Stimulated activated CD4-positive, alpha-beta T cell treated with anti-CD3 and anti-CD28 coated beads, TNF-alpha, amount 100 ng/mL, for 4 hours (primary cell): ENCODE measurements around the gene ALDH1L1.
"Not testable (repeated sequence)": the region's sequence is repeated elsewhere in the genome, so short reads cannot be mapped to it uniquely, and the experiment has no call there.

Source experiments
- DNase-seq, 3 experiments: peaks; one replicate each; pipeline ENCODE4 v3.0.0-alpha.2; 2020; ENCODE audit warnings: low read depth in 3 of 3

The ALDH1L1 gene

GRCh38 chr3:126083511-126083912, 96.9 kb downstream of the ALDH1L1 start:
- peak in 1 of 3 experiments; percentile 19 for DNase-seq

- no peak for DNase-seq
These were observed 97.3 kb downstream of the ALDH1L1 start for GRCh38 chr3:126083138-126083445.

GRCh38 chr3:126082362-126083137, 97.8 kb downstream of the ALDH1L1 start:
- no peak for DNase-seq

- no peak for DNase-seq
These were observed 98.6 kb downstream of the ALDH1L1 start for GRCh38 chr3:126081618-126082361.

GRCh38 chr3:126080970-126081369, 99.4 kb downstream of the ALDH1L1 start:
- DNase-seq = no peak

- DNase-seq = no peak
These were observed 101.5 kb downstream of the ALDH1L1 start for GRCh38 chr3:126078866-126079265.

- DNase-seq = no peak
These were observed 102.6 kb downstream of the ALDH1L1 start for GRCh38 chr3:126077754-126078153.

GRCh38 chr3:126076140-126076539, 104.2 kb downstream of the ALDH1L1 start:
- no peak for DNase-seq

- DNase-seq = no peak
These were observed 110.2 kb downstream of the ALDH1L1 start for GRCh38 chr3:126070146-126070545.

GRCh38 chr3:126067959-126068358, 112.4 kb downstream of the ALDH1L1 start:
- DNase-seq = no peak

GRCh38 chr3:126066676-126067075, 113.7 kb downstream of the ALDH1L1 start:
- DNase-seq = not testable (repeated sequence)

GRCh38 chr3:126065876-126066275, 114.5 kb downstream of the ALDH1L1 start:
- DNase-seq = no peak

- no peak for DNase-seq
These were observed 115.6 kb downstream of the ALDH1L1 start for GRCh38 chr3:126064627-126065258.

- DNase-seq = no peak
These were observed 116.9 kb downstream of the ALDH1L1 start for GRCh38 chr3:126063358-126063965.

GRCh38 chr3:126061301-126062032, 118.9 kb downstream of the ALDH1L1 start:
- no peak for DNase-seq

- no peak for DNase-seq
These were observed 119.7 kb downstream of the ALDH1L1 start for GRCh38 chr3:126060613-126061145.

GRCh38 chr3:126058666-126059065, 121.7 kb downstream of the ALDH1L1 start:
- no peak for DNase-seq

GRCh38 chr3:126057936-126058335, 122.5 kb downstream of the ALDH1L1 start:
- DNase-seq = no peak

- no peak for DNase-seq
These were observed 122.9 kb downstream of the ALDH1L1 start for GRCh38 chr3:126057501-126057819.

- DNase-seq = no peak
These were observed 123.5 kb downstream of the ALDH1L1 start for GRCh38 chr3:126056681-126057500.

- no peak for DNase-seq
These were observed 124.3 kb downstream of the ALDH1L1 start for GRCh38 chr3:126056088-126056487.
